KOPT-K1 (cell line): ENCODE measurements around the gene TSPAN14.

Experiments
- H3K27ac ChIP-seq: fragments of 200-600 bp; sonication (generic); 2 replicates; pipeline ENCODE4 v1.5.1; 2016; ENCODE audit warnings: antibody characterized with exemption, mild to moderate bottlenecking, low read depth, low read length; ENCODE audit not compliant: poor library complexity, severe bottlenecking
- H3K36me3 ChIP-seq: fragments of 200-600 bp; sonication (generic); 2 replicates; pipeline ENCODE4 v1.5.1; 2017; ENCODE audit warnings: antibody characterized with exemption, mild to moderate bottlenecking, low read length, moderate library complexity; ENCODE audit not compliant: insufficient read depth
- H3K9me3 ChIP-seq: fragments of 200-600 bp; sonication (generic); 2 replicates; pipeline ENCODE4 v1.5.1; 2017; ENCODE audit warnings: antibody characterized with exemption, low read length, mild to moderate bottlenecking; ENCODE audit not compliant: insufficient read depth, poor library complexity, severe bottlenecking

The TSPAN14 gene

DNA sequence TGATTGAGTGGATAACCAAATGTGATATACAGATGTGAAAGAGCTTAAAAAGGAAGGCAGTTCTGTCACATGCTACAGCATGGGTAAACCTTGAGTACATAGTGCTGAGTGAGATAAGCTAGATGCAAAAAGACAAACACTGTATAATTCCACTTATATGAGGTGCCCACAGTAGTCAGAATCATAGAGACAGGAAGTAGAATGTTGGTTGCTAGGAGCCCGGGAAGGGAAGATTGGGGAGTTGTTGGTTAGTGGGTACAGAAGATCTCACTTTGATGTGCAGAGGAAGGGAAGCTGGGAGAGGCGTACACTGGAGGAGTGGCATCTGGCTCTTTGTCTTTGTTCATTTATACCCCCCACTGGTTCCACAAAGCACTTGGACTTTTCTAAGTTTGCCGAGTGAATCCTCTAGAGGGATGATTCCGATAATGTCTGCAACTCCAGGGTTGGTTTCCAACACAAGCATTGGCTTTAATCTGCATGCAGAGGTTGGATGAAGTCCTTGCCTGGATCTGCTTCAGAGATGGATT is 39.5 kb downstream of the TSPAN14 start:
- Histone ChIP-seq H3K27ac (peak overlapping the region; percentile 62), H3K36me3 (peaks cover 37% of the 10 kb centered on the region)

DNA sequence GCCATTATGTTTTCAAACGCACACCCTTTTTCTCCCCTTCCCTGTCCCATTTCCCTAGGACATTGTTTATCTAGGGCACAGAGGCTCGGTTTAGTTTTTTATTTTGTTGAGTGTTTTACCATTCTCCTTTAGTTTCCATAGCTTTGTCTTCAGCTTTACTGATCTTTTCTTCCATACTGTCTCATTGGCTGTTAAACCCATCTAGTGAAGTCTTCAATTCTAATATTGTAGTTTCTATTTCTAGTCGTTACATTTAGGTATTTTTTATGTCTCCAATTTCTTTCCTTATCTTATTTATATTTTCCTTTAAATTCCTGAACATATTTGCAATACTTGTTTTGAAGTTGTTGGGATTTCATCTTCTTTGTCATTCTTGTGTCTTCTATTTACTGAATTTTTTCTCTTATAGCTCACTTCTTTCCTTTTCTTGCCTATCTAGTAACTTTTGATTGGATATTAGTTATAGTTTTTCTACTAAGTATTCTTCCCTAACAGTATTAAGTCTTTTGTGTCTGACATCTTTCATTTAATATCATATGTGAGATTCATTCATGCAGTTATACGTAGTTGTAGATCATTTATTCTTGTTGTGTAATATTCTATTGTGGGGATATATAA is 42.6 kb downstream of the TSPAN14 start:
- Histone ChIP-seq H3K9me3 (peaks cover 11% of the 10 kb centered on the region), H3K27ac (no peak overlapping the region), H3K36me3 (peaks cover 21% of the 10 kb centered on the region; the same call in 1 of the 2 replicates)

More for the DNA sequence above, 39.5 kb downstream of the TSPAN14 start:
- peaks cover 11% of the 10 kb centered on the region for H3K9me3 ChIP-seq

DNA sequence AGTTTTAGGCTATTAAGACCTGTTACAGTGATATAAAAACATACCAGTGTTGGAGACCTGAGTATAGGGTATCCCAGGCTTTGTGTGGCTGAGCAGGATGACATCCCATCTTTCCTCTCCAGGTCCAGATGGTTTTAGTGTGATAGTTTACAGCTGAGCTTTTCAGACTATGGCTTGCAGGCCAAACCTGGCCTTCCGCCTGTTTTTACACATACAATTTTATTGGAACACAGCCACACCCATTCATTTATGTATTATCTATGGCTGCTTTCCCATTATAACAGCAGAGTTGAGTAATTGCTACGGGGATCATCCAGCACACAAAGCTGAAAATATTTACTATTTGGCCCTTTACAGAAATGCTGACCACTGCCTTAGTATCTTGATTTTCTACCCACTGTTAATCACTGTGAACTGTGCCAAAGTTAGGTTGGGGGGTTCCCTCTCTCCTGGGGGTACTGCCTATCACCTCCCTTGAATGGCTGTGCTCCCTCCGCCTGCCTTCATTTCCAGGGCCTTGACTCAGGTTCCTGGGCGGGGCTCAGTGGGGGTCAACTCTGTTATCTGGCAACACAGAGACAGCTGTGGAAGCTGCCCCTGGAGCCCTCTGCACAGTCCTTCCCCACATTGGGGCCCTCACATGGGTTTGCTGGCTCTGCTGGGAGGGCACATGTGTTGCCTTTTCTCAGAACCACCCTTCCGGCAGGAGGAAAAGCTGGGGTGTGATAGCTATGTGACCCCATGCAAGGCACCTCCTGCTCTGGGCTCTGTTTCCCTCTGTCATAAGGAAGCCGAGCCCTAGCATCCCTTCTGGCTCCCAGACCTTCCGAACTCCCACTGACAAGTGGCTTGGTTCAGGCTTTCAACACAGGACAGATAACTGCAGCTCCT is 43.3 kb downstream of the TSPAN14 start:
- Histone ChIP-seq H3K9me3 (peaks cover 11% of the 10 kb centered on the region), H3K27ac (no peak overlapping the region), H3K36me3 (peaks cover 19% of the 10 kb centered on the region; the same call in 1 of the 2 replicates)

DNA sequence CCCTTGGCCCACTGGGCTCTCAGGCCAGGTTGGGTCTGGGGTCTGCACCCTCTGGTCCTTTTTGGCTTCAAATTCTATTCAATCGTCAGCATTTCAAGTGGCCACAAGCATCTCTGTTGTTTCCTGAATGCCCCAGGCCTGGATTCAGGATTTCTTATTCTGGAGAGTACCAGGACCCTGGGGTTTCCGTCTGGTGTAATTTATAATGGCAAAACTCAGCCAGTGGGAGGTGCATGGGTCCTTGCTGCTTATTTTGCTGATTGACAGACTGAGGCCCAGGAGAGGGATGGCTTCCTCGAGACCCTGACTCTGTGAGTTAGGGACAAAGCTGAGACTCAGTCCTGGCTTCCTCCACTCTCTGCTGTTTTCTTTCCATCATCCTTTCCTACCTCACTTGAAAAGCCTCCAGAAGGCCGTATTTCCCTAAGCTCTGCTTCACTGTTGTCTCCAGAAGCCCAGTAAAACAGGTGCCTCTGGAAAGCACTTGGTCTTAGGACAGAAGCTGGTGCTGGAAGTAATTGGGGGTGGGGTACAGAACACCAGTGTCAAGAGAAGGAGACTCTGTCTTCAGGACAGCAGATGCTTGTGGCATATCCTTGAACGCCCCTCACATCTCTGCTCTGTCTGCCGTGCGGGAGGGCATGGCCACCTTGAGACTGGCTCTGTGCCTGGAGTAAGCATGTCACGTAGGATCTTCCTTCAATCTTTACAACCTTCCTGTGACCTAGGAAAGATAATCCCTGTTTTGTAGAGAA is 44.1 kb downstream of the TSPAN14 start:
- peaks cover 19% of the 10 kb centered on the region; the same call in 1 of the 2 replicates for H3K36me3 ChIP-seq
- H3K27ac ChIP-seq: no peak overlapping the region

DNA sequence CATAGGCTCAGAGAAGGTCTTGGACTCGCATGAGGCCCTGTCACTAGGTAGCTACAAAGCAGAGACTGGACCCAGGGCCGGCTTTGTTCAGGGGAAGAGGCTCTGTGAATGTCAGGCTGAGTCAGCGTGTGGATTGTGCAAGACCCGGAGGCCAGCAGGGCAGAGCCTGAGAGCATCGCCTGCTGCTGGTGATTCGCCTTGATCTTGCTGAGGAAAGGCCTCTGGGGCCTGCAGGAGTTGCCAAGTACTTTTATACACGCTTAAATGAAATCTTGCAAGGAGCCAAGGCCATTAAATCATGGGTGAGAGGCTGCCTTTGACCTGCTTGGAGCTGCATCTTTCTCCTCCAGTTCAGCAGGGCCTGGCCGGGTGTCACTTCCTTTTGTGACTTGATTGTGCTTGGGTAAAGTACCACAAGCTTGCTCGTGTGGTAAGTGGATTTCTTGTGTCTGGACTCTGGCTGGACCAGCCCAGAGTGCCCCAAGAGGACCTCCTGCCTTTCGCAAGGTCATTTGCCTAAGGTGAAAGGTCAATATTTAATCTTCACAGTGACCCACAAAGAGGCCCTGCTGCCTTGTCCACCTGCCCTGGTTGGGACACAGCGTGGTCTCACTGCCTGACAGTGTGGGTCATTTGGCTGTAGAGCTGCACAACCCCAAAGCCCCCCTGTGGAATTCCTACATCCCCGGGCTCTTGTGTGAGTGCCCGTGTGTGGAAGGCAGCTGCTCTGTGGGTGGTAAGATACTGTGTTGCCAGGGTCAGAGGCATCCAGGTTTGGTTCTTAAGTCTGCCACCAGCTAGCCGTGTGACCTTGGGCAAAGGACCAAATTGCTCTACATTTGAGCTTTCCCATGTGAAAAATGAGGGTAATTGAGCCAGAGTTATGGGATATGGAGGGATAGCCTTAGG is 45.0 kb downstream of the TSPAN14 start:
- Histone ChIP-seq H3K27ac (no peak overlapping the region), H3K36me3 (peaks cover 19% of the 10 kb centered on the region; the same call in 1 of the 2 replicates), H3K9me3 (peaks cover 11% of the 10 kb centered on the region)

More for the DNA sequence above, 44.1 kb downstream of the TSPAN14 start:
- H3K9me3 ChIP-seq: peaks cover 11% of the 10 kb centered on the region

DNA sequence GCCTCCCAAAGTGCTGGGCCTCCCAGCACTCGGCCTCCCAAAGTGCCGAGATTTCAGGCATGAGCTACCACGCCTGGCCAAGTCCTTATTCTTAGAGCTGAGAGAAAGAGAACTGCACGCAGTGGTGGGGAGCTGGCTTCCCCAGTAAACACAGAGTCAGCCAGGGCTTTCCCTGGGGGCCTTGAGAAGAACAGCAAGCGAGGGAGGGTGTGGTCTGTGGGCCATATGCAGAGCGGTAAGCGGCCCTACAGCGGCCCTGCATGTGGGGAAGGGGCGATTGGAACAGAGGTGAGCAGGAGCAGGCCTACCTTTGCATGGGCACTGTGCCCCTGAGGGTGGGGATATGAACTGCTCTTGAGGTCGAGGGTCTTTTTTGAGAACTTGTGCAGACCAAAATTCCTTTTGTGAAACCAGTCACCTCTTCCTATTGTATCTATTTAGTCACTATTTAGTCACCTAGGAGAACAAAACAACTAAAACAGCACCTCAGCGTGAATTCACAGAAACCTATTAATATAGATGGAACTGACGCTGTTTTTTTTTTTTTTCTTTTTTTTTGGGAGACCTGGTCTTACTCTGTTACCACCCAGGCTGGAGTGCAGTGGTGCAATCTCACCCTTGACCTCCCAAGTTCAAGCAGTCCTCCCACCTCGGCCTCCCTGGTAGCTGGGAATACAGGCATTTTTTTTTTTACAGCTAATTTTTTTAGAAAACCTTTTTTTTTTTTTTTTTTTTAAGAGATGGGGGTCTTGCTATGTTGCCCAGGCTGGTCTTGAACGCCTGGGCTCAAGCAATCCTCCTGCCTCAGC is 46.7 kb downstream of the TSPAN14 start:
- Histone ChIP-seq H3K9me3 (peaks cover 11% of the 10 kb centered on the region), H3K36me3 (peaks cover 17% of the 10 kb centered on the region; the same call in 1 of the 2 replicates), H3K27ac (no peak overlapping the region)

DNA sequence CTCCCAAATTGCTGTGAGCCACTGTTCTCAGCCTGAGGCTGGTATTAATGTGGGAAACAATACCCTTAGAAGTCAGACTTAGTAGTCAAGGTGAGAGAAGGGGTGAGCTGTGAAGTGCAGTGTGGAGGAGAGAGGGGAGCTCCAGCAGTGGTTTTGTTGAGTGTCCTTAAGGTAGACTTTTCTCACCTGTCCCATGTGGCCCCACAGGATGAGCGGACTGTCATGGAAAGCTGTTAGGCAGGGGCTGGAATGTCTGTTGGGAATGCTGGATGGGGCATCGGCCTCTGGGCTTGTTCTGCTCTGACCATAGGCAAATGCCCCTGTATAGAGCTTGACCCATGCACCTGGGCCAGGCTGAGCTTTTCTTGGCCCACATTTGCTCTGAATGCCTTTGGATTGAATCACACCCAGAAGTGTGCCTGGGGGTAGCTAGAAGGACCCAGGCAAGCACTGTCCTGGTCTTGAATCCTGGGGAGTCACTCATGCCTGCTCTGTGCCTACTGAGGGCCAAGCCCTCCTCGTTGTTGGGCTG is 47.3 kb downstream of the TSPAN14 start:
- Histone ChIP-seq H3K36me3 (peaks cover 22% of the 10 kb centered on the region; the same call in 1 of the 2 replicates), H3K9me3 (peaks cover 6% of the 10 kb centered on the region), H3K27ac (no peak overlapping the region)

DNA sequence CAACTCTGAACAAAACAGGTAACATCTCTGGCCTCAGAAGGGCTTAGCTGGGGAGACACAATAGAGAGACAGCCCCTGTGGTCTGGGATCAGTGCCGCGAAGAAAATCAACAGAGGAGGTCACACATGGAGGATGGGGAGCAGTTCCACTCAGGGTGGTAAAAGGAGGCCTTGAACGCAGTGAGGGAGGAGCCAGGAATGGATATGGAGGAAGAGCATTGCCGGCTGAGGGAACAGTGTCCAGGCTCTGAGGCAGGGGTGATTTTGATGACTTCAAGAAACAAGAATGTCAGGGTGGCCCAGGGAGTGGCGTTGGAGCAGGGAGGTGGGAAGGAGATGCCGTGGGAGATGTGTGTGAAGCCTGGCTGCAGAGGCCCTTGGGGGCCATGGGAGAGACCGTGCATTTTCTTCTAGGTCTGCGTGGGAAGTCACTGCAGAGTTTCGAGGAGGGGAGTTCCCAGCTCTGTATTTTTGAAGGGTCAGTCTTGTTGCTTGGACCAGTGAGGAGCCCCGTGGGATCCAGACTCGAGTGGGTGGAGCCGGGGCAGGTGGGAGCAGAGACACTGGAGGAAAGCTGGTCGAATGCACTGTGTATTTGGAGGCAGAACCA is 47.9 kb downstream of the TSPAN14 start:
- peaks cover under 1% of the 10 kb centered on the region for H3K9me3 ChIP-seq
- H3K36me3 ChIP-seq: peaks cover 24% of the 10 kb centered on the region; the same call in 1 of the 2 replicates
- no peak overlapping the region for H3K27ac ChIP-seq

DNA sequence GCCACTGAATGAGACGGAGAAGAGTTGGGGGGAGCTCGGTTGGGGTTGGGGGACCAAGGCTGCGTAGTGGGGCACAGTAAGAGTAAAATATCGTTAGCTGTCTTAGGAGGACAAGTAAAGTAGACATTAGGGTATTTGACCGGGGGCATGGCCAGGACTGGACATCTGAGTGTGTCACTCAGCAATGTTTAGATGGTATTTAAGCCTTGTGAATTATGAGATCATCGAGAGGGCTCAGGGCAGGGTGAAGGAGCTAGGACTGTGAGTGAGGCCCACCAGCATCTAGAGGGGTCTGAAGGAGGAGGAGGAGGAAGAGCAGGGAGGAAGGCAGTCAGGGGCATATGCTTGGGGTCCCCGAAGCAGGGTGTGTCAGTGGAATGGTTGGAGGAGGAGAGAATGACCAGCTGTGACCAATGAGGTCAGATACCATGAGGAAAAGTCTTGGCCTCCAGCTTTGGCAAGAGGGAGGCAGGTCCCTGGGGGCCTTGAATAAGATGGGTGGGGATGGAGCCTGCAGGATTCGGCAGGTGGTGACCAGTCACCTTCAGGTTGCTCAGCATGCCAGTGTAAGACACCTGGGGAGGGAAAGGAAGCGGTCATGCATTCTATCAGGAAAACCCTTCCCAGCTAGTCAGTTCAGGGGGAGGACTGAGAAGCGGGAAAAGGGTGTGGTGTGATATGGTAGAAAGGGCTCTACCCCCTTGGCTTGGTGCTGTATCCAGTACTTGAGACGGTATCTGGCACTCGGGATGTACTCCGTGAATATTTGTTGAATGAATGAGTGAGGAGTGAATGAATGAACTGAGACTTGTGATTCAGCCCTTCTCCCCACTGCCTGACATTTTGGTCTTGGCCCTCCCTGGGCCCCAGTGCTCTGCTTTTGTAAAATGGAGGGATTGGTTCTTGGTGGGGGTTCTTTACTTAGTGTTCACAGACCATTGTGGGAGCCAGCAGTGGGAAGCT is 48.8 kb downstream of the TSPAN14 start:
- Histone ChIP-seq H3K27ac (no peak overlapping the region), H3K36me3 (peaks cover 24% of the 10 kb centered on the region; the same call in 1 of the 2 replicates)

DNA sequence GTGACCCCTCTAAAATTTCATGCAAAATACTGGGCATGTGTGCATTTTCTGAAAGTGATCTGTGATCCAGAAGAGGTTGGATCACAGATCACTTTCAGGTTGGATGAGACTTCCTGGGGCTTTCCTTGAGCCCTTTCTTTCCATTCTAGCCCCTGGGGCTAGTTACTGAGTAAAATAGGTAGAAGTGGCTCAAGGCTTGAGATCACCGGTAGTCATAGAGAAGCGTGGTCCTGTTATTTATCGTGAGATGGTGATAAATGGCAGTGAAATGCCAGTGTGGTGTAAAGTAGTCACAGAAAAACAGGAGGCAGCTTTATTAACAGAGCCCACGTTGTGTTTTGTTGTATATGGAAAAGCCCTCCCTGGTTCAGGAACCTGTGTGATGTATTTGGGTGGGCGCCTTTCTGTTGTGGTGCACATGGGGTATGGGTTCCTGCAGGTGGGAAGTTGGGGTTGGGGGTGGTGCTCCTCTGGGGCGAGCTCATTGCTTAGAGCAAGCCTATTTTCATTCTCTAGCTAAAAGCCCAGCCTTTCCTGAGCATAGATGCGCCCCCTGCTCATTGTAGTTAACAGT is 49.6 kb downstream of the TSPAN14 start:
- Histone ChIP-seq H3K36me3 (peaks cover 28% of the 10 kb centered on the region; the same call in 1 of the 2 replicates), H3K27ac (no peak overlapping the region), H3K9me3 (no peaks in the 10 kb centered on the region)

More for the DNA sequence above, 48.8 kb downstream of the TSPAN14 start:
- no peaks in the 10 kb centered on the region for H3K9me3 ChIP-seq

DNA sequence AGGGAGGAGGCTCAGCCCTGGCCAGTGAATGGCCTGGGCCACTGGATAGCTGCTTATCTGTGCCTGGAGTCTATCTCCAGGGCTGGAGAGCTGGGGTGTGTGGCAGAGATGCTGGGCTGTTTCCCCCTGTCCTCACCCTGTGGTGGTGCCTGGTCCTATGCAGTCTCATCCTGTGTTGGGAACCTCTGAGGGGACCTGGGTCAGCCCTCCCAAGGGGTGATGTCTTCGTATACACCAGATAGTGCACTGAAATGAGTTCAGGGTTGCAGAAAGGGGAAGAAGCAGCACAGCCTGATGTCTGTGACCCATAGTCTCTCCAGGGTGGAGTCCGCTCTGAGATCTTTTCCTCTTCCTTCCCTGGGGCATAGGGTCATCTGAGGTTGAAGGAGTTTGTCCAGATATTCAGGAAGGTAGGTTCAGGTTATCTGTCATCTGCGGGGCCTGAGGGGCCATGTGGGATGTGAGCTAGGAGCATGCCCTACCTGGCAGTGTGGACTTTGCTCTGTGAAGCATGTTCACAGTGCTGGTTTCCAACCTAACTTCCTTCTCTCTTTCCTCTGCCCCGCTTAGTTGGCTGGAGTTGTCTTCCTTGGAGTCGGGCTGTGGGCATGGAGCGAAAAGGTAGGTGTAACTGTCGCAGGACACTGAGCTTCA is 50.2 kb downstream of the TSPAN14 start:
- H3K9me3 ChIP-seq: no peaks in the 10 kb centered on the region
- no peak overlapping the region for H3K27ac ChIP-seq
- H3K36me3 ChIP-seq: peaks cover 28% of the 10 kb centered on the region; the same call in 1 of the 2 replicates
